GF-D8 (cell line): ENCODE results near the gene CNP.
"Not testable (repeated sequence)": the region's sequence is repeated elsewhere in the genome, so short reads cannot be mapped to it uniquely, and the experiment has no call there.

Source experiments
- DNase-seq: peaks from one replicate; lab custom pipeline; 2025; lab: John Stamatoyannopoulos, UW

Gene CNP

DNA sequence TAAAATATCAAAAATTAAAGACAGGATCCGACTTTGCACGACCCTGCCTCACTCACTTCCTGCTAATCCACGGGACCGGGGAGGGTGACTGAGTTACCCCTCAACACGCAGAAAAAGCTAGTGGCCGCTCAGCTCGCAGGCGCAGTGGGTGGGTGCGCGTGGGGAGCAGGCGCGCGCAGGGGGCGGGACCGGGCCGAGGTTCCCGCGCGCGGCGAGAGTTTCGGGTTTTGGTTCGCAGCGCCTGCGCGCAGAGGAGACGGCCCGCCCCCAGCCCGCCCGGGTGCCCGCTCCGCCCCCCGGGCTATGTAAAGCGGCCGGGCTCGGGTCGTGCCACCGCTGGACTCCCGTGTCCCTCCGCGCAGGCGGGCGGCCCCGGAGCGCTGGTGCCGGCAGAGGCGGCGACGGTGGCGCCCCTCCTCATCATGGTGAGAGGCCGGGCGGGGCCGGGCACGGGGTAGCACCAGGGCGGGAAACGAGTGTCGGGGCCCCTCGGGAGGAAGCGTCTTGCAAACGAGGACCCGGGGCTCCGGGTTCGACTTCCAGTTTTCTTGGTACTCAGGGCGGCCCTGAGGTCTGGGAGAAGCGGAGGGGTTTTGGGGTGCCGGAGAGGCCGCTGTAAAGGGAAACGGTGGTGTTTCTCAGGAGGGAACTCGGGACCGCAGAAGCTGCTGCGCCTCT lies at the start of gene CNP:
Gene CNP, plus strand, starts transcription at position 333 of the 678 bp plus-strand sequence. Its CDS starts 90 bp downstream, at position 423.
- DNase-seq, result peak; percentile 33

DNA sequence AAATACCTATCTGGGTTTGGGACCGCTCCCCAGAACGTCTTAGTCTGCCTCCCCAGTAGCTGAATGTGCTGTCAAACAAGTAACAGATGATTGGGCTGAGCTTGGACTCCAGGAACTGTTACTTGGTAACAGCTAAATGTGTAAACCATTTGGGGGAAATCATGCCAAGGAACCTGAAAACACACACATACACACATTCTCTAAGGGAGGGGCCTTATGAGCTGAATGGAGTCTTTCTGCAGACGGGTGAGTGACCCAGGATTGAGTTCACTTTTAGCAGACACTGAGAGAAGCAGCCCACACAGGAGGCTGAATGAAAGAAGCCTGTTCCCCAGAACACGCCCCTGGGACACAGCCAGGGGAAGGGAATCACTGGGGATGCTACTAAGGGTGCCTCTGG lies 49.4 kb upstream of the CNP start:
- no peak for DNase-seq

DNA sequence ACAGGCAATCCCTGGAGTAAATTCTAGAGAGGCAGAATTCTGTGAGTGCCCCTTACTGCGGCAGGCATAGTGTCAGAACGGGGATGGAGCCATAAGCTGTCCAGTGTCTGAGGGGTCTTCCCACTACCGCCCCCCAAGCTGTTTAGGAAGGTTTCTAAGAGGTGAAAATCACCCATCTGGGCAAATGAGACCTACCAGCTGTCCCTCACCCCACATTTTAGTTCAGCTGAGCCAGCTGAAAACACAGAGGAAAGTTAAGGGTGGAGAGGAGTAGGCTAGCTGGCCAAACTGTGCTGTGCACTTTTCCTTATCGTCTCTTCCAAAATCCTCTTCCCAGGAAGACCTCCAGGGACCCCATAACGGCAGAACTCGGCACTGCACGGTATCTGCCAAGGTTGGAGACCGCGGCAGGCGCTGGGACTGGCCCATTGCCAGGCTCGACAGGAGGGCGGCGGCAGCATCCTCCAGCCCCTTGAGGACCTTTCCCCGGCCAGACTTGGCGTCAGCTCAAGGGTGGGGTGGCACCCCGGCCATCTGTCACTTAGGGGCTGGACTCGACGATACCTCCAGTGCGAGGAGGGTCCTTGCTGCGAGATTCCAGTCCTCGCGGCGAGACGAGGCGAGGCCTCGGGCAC lies 48.8 kb upstream of the CNP start:
- no peak for DNase-seq

DNA sequence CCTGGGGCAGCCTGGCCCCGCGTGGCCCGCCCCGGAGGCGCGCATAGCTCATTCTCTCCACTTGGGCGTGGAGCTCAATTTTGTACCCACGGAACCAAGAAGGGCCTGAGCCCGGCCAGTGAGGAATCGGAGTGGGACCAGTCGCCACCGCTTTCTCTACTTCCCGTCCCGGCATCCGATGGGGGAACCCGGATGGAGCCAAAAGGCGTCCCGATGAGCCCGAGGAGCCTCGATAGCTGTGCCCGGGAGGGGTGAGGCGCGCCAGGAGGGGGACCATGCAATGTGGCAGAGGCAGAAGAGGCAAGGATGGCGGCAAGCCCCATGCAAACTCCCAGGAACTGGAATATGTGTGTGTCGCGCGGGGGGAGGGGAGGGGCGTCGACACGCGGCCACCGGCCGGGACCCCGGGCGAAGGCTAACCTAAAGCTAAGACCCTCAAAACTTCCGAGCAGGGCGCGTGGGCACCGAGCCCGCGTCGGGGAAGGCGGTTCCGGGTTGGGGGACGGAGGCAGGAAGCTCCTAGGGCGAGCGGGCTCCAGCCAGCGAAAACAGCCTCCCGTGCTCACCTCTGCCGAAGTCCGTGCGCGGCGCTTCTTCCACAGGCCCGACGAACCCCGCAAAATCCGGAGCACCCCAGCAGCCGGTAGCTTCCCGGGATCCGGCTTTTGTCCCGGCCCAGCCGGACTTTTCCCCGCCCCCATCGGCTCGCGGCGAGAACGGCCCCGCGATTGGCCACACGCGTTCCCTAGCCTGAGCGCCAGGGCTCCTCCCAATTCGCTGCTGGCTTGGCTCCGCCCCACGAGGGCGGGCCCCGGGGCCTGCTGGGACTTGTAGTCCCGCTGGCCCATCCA lies 48.1 kb upstream of the CNP start, which contains the start of gene ACLY:
Gene ACLY, minus strand, starts transcription at position 638 of the 851 bp plus-strand sequence. CDS start 5,078 bp downstream, outside the sequence.
- DNase-seq, result peak; percentile 62

DNA sequence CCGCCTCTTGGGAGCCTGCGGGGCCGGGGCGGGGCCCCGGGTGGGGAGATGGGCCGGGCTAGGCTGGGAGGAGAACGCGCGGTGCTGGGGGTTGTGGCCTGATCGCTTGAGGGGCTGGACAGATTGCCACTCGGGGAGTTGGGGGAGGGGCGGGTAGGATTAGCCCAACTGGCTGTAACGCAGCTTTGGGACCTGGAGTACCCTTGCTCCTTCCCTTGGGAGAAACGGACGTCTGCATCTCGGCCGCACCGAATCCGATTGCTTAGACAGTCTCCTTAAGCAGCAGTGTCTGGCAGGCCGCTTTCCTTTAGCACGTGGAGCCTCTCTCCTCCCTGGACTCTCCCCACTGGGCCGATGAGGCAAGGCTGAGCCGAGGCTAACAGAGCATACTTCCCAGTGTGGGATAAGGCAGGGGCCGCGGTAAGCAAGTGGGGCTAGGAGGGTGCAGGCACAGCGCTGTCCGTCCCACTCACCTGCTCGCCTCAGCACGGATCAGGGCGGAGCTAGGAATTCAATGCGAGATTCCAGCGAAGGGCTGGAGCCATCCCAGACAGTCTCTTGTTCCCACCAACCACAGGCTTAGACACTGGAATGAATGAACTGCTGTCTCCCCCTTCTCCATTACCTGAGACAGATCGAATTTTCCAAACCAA lies 47.3 kb upstream of the CNP start:
- DNase-seq, result no peak

DNA sequence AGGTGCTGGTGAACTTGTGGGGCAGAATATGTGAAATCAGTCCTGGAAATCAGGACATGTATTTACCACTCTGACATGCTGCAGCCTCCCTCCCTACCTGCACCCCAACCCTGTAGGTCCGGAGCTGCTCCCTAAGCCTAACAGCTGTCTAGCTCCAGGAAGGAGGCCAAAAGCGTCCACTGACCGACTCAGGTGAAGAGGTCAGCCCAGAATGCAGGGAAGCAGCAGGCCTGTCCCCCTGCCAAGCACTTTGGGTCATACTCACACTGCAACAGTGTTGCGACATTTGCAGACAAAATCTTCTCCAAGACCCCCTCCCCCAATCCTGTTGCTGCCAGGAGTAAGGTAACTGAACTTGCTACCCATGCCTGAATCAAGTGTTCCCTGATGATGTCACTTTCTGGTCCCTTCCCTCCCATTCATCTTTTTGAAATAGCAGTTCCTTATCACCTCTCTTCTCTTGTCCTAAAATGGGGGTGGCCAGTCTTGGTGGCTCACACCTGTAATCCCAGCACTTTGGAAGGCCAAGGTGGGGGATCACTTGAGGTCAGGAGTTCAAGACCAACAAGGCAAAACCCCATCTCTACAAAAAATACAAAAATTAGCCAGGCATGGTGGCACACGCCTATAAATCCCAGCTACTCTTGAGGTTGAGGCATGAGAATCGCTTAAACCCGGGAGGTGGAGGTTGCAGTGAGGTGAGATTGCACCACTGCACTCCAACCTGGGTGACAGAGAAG lies 46.6 kb upstream of the CNP start:
- no peak for DNase-seq

DNA sequence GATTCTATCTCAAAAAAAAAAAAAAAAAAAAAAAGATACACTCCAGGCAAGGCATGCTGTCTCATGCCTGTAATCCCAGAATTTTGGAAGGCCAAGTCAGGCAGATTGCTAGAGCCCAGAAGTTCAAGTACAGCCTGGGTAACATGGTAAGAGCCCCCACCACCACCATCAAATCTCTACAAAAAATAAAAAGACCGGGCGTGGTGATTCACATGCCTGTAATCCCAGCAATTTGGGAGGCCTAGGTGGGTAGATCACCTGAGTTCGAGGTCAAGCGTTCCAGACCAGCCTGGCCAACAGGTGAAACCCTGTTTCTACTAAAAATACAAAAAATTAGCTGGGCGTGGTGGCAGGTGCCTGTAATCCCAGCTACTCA lies 46.0 kb upstream of the CNP start:
- DNase-seq, result no peak

DNA sequence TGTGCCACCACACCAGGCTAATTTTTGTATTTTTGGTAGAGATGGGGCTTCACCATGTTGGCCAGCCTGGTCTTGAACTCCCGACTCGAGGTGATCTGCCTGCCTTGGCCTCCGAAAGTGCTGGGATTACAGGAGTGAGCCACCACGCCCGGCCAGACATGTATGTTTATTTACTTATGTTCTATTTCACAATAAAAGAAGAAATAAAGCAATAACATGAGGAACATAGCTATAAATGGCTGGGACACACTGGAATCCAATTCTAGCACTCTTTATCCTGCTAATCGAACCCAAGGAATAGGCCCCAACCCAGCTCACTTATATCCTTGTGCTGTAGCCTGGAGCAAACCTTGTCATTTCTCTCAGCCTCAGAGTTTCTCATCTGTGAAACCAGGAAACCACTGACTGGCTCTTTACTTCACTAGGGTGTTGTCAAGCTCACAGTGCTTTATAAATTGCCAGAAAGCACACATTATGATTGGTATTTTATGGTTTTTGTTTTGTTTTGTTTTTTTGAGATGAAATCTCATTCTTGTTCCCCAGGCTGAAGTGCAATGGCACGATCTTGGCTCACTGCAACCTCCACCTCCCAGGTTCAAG lies 40.5 kb upstream of the CNP start:
- no peak for DNase-seq

DNA sequence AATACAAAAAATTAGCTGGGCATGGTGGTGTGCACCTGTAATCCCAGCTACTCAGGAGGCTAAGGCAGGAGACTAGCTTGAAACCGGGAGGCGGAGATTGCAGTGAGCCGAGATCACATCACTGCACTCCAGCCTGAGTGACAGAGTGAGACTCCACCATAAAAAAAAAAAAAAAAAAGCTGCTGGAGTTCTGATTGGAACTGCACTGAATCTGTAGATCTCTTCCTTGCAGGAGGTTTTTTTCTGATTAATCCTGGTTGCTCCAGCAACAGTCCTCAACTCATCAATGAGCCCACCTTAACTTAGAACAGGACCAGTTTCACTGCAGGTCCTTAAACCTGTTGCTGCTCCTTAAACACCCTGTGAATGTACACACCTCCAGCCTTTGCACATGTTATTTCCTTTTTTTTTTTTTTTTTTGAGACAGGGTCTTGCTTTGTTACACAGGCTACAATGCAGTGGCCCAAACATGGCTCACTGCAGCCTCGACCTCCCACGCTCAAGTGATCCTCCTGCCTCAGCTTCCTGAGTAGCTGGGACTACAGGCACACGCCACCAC lies 37.8 kb upstream of the CNP start:
- no peak for DNase-seq

DNA sequence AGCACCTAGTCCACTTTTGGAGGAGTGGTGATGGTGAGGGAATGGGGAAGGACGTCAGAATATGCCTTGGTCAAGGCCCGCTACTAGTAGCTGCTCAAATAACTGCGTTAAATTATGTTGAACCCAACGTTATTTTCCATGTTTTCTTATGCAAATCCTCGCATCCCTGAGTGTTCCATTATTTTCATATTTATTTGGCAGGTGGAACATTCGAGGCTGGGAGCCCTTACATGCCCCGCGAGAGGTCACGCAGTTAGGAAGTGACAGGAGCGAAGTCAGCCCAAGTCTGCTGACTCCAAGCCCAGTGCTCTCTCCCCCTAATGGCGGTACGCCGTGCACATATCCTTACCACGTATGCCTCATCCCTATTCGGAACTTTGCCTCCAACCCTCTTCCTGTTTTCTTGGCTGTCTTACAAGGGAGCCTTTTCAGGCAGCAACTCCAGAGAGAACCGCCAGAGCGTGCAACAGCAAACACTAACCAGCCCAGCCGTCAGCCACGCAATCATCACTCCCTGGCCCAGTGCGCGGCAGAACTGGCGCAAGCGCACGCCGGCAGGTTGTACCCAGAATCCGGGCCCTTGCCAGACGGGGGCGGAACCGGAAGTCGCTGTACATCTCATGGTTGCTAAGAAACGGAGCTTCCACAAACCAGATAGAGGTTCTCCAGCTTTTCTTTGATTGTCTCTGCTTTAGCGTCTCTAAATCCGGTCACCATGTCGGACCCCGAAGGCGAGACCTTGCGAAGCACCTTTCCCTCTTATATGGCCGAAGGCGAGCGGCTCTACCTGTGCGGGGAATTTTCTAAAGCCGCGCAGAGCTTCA lies 36.4 kb upstream of the CNP start, which contains the start of gene ODAD4:
Gene ODAD4, plus strand, starts transcription at position 609 of the 824 bp plus-strand sequence. Its CDS starts 107 bp downstream, at position 716.
- peak; percentile 82 for DNase-seq

DNA sequence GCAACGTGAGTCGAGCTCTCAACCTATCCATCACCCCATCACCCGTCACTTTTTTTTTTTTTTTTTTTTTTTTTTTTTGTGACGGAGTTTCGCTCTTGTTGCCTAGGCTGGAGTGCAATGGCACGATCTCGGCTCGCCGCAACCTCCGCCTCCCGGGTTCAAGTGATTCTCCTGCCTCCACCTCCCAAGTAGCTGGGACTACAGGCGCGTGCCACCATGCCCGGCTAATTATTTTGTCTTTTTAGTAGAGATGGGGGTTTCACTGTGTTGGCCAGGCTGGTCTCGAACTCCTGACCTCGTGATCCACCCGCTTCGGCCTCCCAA lies 35.8 kb upstream of the CNP start:
- DNase-seq, result not testable (repeated sequence)

DNA sequence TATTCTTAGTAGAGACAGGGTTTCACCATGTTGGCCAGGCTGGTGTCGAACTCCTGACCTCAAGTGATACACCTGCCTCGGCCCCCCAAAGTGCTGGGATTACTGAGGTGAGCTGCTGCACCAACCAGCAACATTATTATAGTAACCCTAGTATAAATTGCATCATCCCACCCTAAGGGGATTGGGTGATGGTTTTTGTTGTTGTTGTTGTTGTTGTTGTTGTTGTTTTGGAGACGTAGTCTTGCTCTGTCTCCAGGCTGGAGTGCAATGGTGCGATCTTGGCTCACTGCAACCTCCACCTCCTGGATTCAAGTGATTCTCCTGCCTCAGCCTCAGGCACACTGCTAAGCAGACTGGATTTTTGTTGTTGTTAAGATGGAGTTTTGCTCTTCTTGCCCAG lies 34.9 kb upstream of the CNP start:
- not testable (repeated sequence) for DNase-seq

DNA sequence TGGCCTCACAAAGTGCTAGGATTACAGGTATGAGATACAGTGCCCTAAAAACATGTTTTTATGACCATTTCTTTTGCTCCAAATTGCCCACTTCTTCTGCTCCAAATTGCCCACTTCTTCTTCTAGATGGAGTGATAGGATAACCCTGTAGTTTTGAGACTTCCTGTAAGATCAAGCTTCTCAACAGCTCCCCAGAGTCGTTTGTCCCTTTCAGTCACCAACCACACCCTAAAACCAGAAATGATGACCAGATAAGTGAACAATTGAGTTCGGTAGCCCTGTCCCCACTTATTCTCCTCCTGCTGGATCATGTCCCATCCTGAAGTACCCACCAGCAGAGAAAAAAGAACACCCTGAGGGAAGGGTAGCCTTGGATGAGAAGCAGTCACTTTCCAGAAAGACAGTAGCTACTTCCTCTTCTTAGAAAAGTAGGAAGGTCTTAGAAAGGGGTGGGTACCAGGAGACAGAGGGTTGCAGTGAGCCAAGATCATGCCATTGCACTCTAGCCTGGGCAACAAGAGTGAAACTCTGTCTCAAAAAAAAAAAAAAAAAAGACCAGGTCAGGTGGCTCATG lies 33.7 kb upstream of the CNP start:
- DNase-seq, result peak; percentile 50

DNA sequence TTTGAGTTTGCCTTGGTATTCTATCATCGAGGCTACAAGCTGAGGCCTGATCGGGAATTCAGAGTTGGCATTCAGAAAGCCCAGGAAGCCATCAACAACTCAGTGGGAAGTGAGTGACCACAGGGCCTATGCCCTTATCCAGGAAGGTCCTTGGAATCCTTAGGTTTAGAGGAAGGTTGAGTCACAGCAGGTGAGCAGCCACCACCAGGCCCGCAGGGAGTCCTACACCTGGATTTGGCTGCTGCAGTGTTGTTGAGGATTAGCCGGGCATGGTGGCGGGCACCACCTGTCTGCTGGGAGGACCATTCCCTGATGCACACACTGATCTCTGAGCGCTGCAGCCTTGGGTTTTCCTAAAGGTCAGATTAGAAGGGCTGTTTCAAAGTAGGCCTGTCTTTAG lies 31.0 kb upstream of the CNP start:
- no peak for DNase-seq

DNA sequence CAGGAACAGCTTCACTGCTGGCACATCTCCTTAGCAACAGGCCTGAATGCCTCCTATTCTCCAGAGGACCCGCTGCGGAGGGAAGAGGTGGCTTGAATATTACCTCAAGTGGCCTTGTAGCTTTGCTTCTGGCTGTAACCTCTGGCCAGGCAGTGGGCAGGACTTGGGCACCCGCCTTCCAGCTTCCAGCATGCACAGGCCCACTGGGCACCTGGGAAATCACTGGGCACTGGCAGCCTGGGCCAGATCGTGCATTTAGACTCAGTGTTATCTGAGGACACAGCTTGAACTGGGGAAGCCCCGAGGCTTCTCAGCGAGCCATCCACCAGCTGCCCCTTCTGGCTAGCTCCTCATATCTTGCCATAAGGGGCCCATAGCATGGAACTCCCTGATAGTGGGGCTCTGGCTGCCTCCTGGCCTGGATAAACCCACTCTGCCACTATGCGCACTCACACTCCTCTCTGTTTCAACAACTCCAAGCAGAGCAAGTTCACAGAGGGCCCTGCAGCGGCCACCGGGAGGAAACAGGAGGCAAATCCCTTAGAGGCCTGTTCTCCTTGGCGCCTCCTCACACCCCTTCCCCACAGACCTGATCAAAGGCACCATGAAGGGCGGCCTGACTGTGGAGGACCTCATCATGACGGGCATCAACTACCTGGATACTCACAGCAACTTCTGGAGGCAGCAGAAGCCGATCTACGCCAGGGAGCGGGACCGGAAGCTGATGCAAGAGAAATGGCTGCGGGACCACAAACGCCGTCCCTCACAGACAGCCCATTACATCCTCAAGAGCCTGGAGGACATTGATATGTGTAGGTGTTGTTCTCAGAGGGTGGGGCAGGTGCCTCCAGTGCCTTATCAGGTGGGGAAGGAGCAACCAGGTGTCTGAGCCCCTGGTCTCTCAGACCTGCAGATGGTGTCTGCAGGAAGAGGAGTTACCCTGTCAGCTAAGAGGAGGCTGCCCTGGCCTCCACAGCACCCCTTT lies 28.3 kb upstream of the CNP start:
- no peak for DNase-seq

DNA sequence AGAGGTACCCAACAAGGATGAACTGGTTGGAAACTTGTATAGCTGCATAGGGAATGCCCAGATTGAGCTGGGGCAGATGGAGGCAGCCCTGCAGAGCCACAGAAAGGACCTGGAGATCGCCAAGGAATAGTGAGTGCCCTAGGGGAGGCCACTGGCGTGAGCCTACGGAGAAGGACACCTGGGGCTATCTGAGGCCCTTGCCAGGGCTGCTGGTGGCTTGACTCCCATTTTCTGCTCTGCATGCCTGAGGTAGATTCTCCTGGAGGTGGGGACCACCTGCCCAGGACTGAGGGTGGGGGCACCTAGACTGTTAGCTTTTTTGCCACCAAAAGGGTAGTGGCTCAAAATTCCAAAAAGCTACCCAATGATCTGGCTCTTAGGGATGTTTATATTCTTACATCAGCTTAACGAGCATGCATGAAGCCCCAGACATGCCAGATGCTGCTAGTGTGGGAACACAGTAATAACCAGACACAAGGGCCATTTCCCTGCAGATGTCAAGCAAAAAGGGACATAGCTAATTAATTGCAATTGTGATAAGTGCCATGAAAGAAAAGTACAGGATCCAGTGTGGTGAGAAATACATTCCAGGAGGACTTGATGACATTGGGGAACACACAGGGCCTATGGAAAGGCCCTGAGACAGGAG lies 27.4 kb upstream of the CNP start:
- no peak for DNase-seq

DNA sequence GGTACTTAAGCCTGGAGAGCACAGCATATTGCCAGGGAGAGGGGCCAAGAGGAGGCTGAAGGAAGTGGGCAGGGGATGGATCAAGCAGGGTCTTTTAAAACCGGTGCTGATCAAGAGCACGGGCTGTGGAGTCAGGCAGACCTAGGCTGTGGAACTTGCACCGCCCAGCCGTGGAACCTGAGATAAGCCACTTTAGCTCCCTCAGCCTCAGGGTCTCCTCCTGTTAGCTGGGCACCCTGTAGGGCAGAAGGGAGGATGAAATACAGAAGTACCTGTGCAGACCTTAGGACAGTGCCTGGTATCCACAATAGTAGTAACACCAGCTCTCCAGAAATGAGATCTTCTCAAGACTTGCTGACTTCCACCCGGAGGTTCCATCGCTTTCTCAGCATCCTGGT lies 26.9 kb upstream of the CNP start:
- DNase-seq, result no peak

DNA sequence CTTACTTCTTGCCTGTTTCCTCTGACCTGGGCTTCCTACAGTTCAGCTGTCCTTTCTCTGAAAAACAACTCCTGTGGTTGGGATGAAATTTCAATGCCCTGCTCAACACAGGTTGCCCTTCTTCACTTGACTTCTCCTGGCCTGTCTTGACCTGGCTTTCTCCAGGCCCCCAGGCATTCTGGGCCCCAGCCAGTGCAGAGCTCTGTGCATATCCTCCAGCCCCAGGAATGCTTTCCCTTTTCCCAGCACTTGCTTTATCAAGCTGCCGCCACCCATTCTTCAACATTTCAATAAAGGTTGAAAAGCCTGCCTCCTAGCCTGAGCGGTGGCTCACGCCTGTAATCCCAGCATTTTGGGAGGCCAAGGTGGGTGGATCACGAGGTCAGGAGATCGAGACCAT lies 25.4 kb upstream of the CNP start:
- DNase-seq, result no peak
